GM21786 (cell line): ENCODE measurements around the gene UCP3.
"Not testable (repeated sequence)": the region's sequence is repeated elsewhere in the genome, so short reads cannot be mapped to it uniquely, and the experiment has no call there.

ENCODE experiments used
- ATAC-seq: cut with Tn5 transposase; IDR thresholded peaks from one replicate; pipeline ENCODE4 v1.9.1; 2021; ENCODE audit not compliant: unreplicated experiment

The UCP3 gene

GRCh38 chr11:74000307-74001133 is 8.4 kb downstream of the UCP3 start:
- ATAC-seq, result no peak

- no peak for ATAC-seq
These were observed 9.1 kb downstream of the UCP3 start for GRCh38 chr11:73999581-74000306.

- ATAC-seq, result no peak
These were observed 9.9 kb downstream of the UCP3 start for GRCh38 chr11:73998846-73999575.

GRCh38 chr11:73997120-73997770 is 11.6 kb downstream of the UCP3 start:
- no peak for ATAC-seq

- ATAC-seq, result no peak
These were observed 12.6 kb downstream of the UCP3 start for GRCh38 chr11:73996161-73996747.

- peak; percentile 40 for ATAC-seq
These were observed 13.2 kb downstream of the UCP3 start for GRCh38 chr11:73995731-73996130.

GRCh38 chr11:73995247-73995646 is 13.6 kb downstream of the UCP3 start:
- peak; percentile 54 for ATAC-seq

- ATAC-seq, result peak; percentile 63
These were observed 17.3 kb downstream of the UCP3 start for GRCh38 chr11:73991471-73992006.

- ATAC-seq, result no peak
These were observed 18.2 kb downstream of the UCP3 start for GRCh38 chr11:73990730-73991129.

GRCh38 chr11:73989156-73989555 is 19.7 kb downstream of the UCP3 start:
- no peak for ATAC-seq

- ATAC-seq, result no peak
These were observed 20.7 kb downstream of the UCP3 start for GRCh38 chr11:73988227-73988626.

- ATAC-seq, result not testable (repeated sequence)
These were observed 23.2 kb downstream of the UCP3 start for GRCh38 chr11:73985661-73986060.

- no peak for ATAC-seq
These were observed 24.9 kb downstream of the UCP3 start for GRCh38 chr11:73983741-73984538.

- peak; percentile 61 for ATAC-seq
These were observed 25.7 kb downstream of the UCP3 start for GRCh38 chr11:73982990-73983740.

GRCh38 chr11:73982595-73982989 is 26.3 kb downstream of the UCP3 start, which contains the start of gene UCP2:
TSS of gene UCP2 (minus strand) at chr11:73982843. CDS start at chr11:73978378, 4,465 bp downstream.
- ATAC-seq, result peak; percentile 42

- no peak for ATAC-seq
These were observed 27.7 kb downstream of the UCP3 start for GRCh38 chr11:73981051-73981805.

- peak; percentile 48 for ATAC-seq
These were observed 28.6 kb downstream of the UCP3 start for GRCh38 chr11:73980001-73980961.
